Liver (tissue), 9 donors: ENCODE results near the gene SCAMP5. TPM values are rescaled to one million over a fixed set of nuclear protein-coding genes. Genes with fewer than 3 reads are reported as not detected.

Experiments
- DNase-seq: peaks from one replicate; pipeline ENCODE4 v3.0.0-alpha.2; 2017; ENCODE audit warnings: low spot score
- H3K27ac ChIP-seq, 2 donors: one replicate each; pipeline ENCODE4 v1.7.0; 2013; ENCODE audit warnings: inconsistent platforms in 2 of 2, low read length in 2 of 2, control low read depth in 1 of 2, low read depth in 1 of 2, mild to moderate bottlenecking in 1 of 2
- H3K27me3 ChIP-seq, 4 donors: one replicate each; pipeline versions ENCODE4 v1.6.1 to v1.7.0; 2013; ENCODE audit warnings: low read length in 3 of 4, inconsistent platforms in 1 of 4, mild to moderate bottlenecking in 1 of 4, moderate library complexity in 1 of 4; ENCODE audit not compliant: control insufficient read depth in 4 of 4, insufficient read depth in 4 of 4
- H3K36me3 ChIP-seq, 4 donors: one replicate each; pipeline versions ENCODE4 v1.6.1 to v1.7.0; 2013; ENCODE audit warnings: low read length in 3 of 4, mild to moderate bottlenecking in 3 of 4, low read depth in 1 of 4, moderate library complexity in 1 of 4; ENCODE audit not compliant: control insufficient read depth in 4 of 4, insufficient read depth in 3 of 4
- H3K4me1 ChIP-seq, 4 donors: one replicate each; pipeline versions ENCODE4 v1.6.1 to v1.7.0; 2013; ENCODE audit warnings: low read length in 3 of 4, mild to moderate bottlenecking in 3 of 4, moderate library complexity in 1 of 4; ENCODE audit not compliant: control insufficient read depth in 4 of 4, insufficient read depth in 4 of 4
- H3K4me3 ChIP-seq, 3 donors: one replicate each; pipeline versions ENCODE4 v1.6.1 to v1.7.0; 2013; ENCODE audit warnings: low read length in 3 of 3, control low read depth in 1 of 3, low read depth in 1 of 3, mild to moderate bottlenecking in 1 of 3
- H3K9ac ChIP-seq, 2 donors: one replicate each; pipeline ENCODE4 v1.7.0; 2013; ENCODE audit warnings: low read length in 2 of 2, mild to moderate bottlenecking in 2 of 2, moderate library complexity in 2 of 2, control low read depth in 1 of 2, low read depth in 1 of 2
- H3K9me3 ChIP-seq, 4 donors: one replicate each; pipeline versions ENCODE4 v1.6.1 to v1.7.0; 2013; ENCODE audit warnings: low read length in 3 of 4; ENCODE audit not compliant: control insufficient read depth in 4 of 4
- ATF3 ChIP-seq: IDR thresholded peaks from 2 replicates; pipeline ENCODE4 v1.6.1; 2016; ENCODE audit warnings: antibody characterized with exemption
- CTCF ChIP-seq: fragments of 150-350 bp; IDR thresholded peaks from 2 replicates; pipeline ENCODE4 v1.5.1; 2017; ENCODE audit warnings: improper control_type of control experiment, low read depth, low read length; ENCODE audit not compliant: missing input control
- FOXA1 ChIP-seq: IDR thresholded peaks from 2 replicates; pipeline ENCODE4 v1.6.1; 2016; ENCODE audit warnings: antibody characterized with exemption
- FOXA2 ChIP-seq: IDR thresholded peaks from 2 replicates; pipeline ENCODE4 v1.6.1; 2016; ENCODE audit warnings: antibody characterized with exemption
- GABPA ChIP-seq, 2 donors: IDR thresholded peaks in 1 of 2; conservative IDR thresholded peaks in 1 of 2; 2 replicates each; pipeline ENCODE4 v1.6.1; 2016; ENCODE audit warnings: antibody characterized with exemption in 2 of 2, mild to moderate bottlenecking in 1 of 2, moderate library complexity in 1 of 2
- HNF4A ChIP-seq, 2 donors: conservative IDR thresholded peaks; 2 replicates each; pipeline ENCODE4 v1.6.1; 2016; ENCODE audit warnings: antibody characterized with exemption in 2 of 2, mild to moderate bottlenecking in 2 of 2
- HNF4G ChIP-seq: IDR thresholded peaks from 2 replicates; pipeline ENCODE4 v1.6.1; 2016; ENCODE audit warnings: antibody characterized with exemption
- JUND ChIP-seq, 2 donors: IDR thresholded peaks; 2 replicates each; pipeline ENCODE4 v1.6.1; 2016; ENCODE audit warnings: antibody characterized with exemption in 2 of 2
- MAX ChIP-seq: IDR thresholded peaks from 2 replicates; pipeline ENCODE4 v1.6.1; 2016; ENCODE audit warnings: antibody characterized with exemption
- NR2F2 ChIP-seq: IDR thresholded peaks from 2 replicates; pipeline ENCODE4 v1.6.1; 2016; ENCODE audit warnings: antibody characterized with exemption
- RAD21 ChIP-seq, 2 donors: IDR thresholded peaks; 2 replicates each; pipeline ENCODE4 v1.6.1; 2016; ENCODE audit warnings: antibody characterized with exemption in 2 of 2, mild to moderate bottlenecking in 2 of 2
- REST ChIP-seq: IDR thresholded peaks from 2 replicates; pipeline ENCODE4 v1.6.1; 2016; ENCODE audit warnings: antibody characterized with exemption, mild to moderate bottlenecking
- RXRA ChIP-seq, 2 donors: IDR thresholded peaks; 2 replicates each; pipeline ENCODE4 v1.6.1; 2017 to 2018; ENCODE audit warnings: antibody characterized with exemption in 2 of 2, mild to moderate bottlenecking in 1 of 2
- SP1 ChIP-seq: IDR thresholded peaks from 2 replicates; pipeline ENCODE4 v1.6.1; 2018; ENCODE audit warnings: antibody characterized with exemption, mild to moderate bottlenecking
- TAF1 ChIP-seq: conservative IDR thresholded peaks from 2 replicates; pipeline ENCODE4 v1.6.1; 2016; ENCODE audit warnings: antibody characterized with exemption, mild to moderate bottlenecking
- YY1 ChIP-seq: IDR thresholded peaks from 2 replicates; pipeline ENCODE4 v1.6.1; 2016; ENCODE audit warnings: antibody characterized with exemption, mild to moderate bottlenecking
- ZBTB33 ChIP-seq: IDR thresholded peaks from 2 replicates; pipeline ENCODE4 v1.6.1; 2016; ENCODE audit warnings: antibody characterized with exemption
- WGBS: extraction: QIAGEN DNeasy Blood & Tissue Kit; methylation state at CpG from one replicate; pipeline ENCODE4 v1.1.7; 2013; 5-methylcytosine and 5-hydroxymethylcytosine counted together
- polyA plus RNA-seq, 2 donors: library from polyadenylated mRNA; stranded (reverse) in 1 of 2; unstranded in 1 of 2; fragments of 200-250 nt in 1 of 2; fragments of >200 nt in 1 of 2; fragmentation: Nextera tagmentation in 1 of 2; extraction: Ambion mirVana in 1 of 2; gene quantifications; one replicate each; pipeline versions ENCODE4 v1.2.1 to v1.2.3, GENCODE V29; 2013 to 2015
- total RNA-seq, 2 donors: library from RNA; depleted of rRNA; stranded (reverse); fragments of >200 nt; gene quantifications; one replicate each; pipeline ENCODE4 v1.2.3, GENCODE V29; 2014
- donor health status: healthy.
- donor health status: healthy.
- donor health status: healthy.
- donor health status: healthy.
- donor health status: healthy.

SCAMP5 gene
- total and polyA plus RNA-seq, 4 donors, result 0.50 to 7.5 (median 5.7) TPM

- Histone ChIP-seq H3K4me3 (no peak overlapping the region), H3K27me3 (no peaks in the 10 kb centered on the region), H3K27ac (no peak overlapping the region), H3K4me1 (no peaks in the 10 kb centered on the region), H3K36me3 (no peaks in the 10 kb centered on the region), H3K9ac (no peak overlapping the region), H3K9me3 (no peaks in the 10 kb centered on the region)
- WGBS, result 77% methylated on average over 6 of the region's 6 CpGs
- TF ChIP-seq TAF1 (no peak), RXRA (IDR thresholded peaks at IDR 0.05) (no peak), SP1 (no peak), ZBTB33 (no peak), YY1 (no peak), NR2F2 (no peak), CTCF (no peak), MAX (no peak), JUND (IDR thresholded peaks at IDR 0.05) (no peak), HNF4A (conservative IDR thresholded peaks at IDR 0.05) (no peak), REST (no peak)
- no peak for DNase-seq
These were observed 70.6 kb downstream of the SCAMP5 start for GRCh38 chr15:75065851-75066509.

- H3K36me3 ChIP-seq, result no peaks in the 10 kb centered on the region
- H3K4me3 ChIP-seq, result no peak overlapping the region
- no peak for DNase-seq
- H3K27me3 ChIP-seq, result no peaks in the 10 kb centered on the region
- H3K4me1 ChIP-seq, result no peaks in the 10 kb centered on the region
- H3K9me3 ChIP-seq, result no peaks in the 10 kb centered on the region
- no peak overlapping the region for H3K9ac ChIP-seq
- no peak overlapping the region for H3K27ac ChIP-seq
- 85% methylated on average over 3 of the region's 3 CpGs for WGBS
- no peak for TF ChIP-seq RAD21 (IDR thresholded peaks at IDR 0.05)
- TF ChIP-seq RXRA (IDR thresholded peaks at IDR 0.05), result no peak
- TF ChIP-seq JUND (IDR thresholded peaks at IDR 0.05), result no peak
- no peak for TF ChIP-seq ZBTB33
- TF ChIP-seq HNF4G, result no peak
- no peak for TF ChIP-seq YY1
- no peak for TF ChIP-seq FOXA2
- TF ChIP-seq ATF3, result no peak
- TF ChIP-seq GABPA (IDR thresholded peaks at IDR 0.05 in 1 of 2, conservative IDR thresholded peaks at IDR 0.05 in 1 of 2), result no peak
- no peak for TF ChIP-seq FOXA1
- TF ChIP-seq MAX, result no peak
- TF ChIP-seq TAF1, result no peak
- TF ChIP-seq CTCF, result no peak
These were observed 71.9 kb downstream of the SCAMP5 start for GRCh38 chr15:75067123-75067830.
